Left hindlimb (tissue), 1 donor: ENCODE measurements around the gene ACSS3.
"Not testable (repeated sequence)": the region's sequence is repeated elsewhere in the genome, so short reads cannot be mapped to it uniquely, and the experiment has no call there.

Experiments
- DNase-seq: peaks from one replicate; pipeline ENCODE4 v3.0.0-alpha.2; 2018

The ACSS3 gene, protein sequence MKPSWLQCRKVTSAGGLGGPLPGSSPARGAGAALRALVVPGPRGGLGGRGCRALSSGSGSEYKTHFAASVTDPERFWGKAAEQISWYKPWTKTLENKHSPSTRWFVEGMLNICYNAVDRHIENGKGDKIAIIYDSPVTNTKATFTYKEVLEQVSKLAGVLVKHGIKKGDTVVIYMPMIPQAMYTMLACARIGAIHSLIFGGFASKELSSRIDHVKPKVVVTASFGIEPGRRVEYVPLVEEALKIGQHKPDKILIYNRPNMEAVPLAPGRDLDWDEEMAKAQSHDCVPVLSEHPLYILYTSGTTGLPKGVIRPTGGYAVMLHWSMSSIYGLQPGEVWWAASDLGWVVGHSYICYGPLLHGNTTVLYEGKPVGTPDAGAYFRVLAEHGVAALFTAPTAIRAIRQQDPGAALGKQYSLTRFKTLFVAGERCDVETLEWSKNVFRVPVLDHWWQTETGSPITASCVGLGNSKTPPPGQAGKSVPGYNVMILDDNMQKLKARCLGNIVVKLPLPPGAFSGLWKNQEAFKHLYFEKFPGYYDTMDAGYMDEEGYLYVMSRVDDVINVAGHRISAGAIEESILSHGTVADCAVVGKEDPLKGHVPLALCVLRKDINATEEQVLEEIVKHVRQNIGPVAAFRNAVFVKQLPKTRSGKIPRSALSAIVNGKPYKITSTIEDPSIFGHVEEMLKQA

DNA sequence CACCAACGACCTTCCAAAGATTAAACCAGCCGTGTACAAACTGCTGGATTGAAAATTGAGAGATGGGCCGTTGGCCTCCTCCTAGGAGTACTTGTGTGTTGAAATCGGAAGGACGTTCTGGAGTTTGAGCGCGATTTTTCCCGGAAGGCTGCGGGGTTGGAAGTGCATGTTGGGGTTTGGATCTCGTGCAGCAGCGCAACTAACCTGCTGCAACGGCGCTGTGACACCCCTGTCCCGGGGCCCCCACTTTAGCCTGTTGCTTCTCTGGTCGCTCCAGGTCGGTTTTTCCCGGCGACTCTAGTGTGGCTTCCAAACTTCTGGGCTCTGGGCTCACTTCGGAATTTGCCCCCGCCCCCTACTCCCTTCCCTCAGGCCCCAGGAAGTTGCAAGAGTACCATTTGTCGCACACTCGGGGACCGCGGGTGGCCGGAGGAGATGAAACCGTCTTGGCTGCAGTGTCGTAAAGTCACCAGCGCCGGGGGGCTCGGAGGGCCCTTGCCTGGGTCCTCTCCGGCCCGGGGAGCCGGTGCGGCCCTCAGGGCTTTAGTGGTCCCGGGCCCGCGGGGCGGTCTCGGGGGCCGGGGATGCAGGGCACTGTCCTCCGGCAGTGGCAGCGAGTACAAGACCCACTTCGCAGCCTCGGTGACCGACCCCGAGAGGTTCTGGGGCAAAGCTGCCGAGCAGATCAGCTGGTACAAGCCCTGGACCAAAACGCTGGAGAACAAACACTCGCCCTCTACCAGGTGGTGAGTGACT lies at the start of gene ACSS3:
ACSS3 (plus strand) TSS at position 394 of the 756 bp plus-strand sequence; CDS start at position 436, 42 bp downstream.
- DNase-seq, result peak; percentile 74

DNA sequence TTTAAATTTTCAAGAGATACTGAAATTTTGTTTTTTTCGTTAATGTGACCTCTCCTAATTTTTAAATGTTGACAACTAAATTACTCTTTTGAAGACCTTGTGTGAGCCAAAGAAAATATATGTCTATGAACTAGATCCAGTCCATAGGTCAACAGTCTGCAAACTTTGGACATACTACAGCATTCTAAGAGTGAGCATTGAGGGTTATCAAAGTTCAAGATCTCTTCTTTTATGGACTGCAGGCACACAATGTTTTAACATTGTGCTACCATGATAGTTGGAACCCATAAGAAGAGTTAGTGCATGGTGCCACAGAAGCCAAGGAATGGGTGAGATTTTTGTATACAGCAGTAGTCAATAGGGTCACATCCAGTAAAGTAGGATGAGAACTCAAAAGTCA lies 43.0 kb upstream of the ACSS3 start:
- no peak for DNase-seq

DNA sequence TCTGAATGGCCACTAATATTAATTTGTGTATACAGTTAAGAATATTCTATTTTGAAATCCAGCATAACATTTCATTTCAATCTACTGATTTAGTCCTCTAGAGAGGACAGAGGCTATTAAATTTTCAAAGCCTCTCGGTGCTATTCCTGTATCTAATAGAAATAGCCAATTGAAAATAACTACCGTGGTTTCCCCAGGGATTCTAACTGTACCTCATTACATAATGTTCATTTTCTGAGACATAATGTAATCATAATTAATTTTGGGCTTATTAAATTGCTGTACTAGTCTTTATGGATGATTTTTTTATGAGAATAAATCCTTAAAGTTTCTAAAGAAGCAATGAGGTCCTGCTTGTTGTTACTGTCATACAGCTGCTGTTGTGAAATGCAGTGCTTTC lies 38.6 kb upstream of the ACSS3 start:
- DNase-seq, result no peak

DNA sequence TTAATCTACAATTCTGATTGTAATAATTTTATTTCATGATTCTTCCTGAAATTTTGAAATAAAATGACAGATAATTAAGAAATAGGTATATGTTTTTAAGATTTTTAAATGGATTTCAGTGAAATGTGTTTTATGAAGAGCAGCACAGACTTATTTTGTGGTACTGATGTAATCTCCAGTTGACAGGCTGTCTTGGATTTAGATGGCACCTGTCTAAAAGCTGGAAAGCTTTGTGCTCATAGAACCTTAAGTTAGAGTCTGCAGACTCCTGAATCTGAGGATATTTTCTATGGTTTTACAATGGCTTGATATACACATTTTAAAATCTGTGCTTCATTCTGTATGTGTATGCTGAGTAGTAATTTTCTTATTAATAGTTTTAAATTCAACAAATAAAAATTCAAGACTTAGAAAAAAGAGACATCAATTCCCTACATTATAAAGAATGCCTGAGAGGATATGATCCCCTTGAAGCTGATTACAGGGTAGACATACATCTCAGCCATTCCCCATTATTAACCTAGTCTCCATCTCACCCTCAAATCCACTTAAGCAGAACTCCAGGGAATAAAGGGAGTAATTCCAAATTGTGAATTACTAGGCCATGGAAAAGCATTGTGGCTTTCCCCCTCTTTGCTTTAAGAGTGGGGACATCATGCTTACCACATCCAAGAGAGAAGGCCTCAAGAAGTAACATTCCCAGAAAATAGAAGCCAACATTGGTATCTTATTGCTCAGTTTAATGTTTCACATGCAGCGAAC lies 33.7 kb upstream of the ACSS3 start:
- no peak for DNase-seq

DNA sequence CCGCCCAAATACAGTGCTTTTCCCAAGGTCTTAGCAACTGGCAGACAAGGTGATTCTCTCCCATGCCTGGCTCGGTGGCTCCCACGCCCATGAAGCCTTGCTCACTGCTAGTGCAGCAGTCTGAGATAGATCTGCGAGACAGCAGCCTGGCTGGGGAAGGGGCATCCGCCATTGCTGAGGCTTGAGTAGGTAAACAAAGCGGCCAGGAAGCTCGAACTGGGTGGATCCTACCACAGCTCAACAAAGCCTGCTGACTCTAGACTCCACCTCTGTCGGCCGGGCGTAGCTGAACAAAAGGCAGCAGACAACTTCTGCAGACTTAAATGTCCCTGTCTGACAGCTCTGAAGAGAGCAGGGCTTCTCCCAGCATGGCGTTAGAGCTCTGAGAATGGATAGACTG lies 12.9 kb upstream of the ACSS3 start:
- DNase-seq, result not testable (repeated sequence)

DNA sequence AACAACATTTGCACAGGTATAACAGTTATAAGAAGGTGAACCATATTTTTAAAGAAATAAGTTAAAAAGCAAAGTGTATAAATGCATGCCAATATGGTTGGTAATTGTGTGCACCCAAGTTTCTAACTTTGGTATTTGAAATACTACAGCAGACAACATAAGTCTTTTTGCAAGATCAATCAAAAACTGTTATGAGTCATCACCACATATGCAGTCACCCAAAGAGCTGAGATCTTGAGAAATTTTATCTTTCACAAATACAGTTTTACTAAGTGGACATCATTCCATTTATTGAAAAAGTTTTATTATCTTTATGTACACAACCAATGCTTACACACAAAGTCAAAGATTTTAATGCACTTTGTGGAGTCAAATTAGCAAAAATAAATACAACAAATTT lies 7.0 kb upstream of the ACSS3 start:
- DNase-seq, result no peak

DNA sequence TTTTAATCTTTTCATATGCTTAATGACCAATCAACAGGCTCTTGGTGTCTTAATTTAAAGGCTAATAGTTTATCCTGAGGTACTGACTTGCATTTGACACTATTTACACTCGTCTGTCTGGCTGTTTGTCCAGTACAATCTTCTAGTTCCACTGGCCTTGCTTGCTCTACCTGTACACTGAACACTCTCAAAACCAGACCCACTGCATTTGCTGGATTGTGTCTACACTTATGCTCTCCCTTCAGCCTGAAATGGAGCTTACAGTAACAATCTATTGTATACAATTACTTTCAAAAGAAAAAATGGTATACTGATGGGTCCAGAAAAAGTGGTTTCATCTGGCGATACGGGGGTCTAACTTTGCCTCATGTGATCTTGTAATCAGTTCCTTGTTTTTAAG lies 2.3 kb upstream of the ACSS3 start:
- DNase-seq, result no peak

DNA sequence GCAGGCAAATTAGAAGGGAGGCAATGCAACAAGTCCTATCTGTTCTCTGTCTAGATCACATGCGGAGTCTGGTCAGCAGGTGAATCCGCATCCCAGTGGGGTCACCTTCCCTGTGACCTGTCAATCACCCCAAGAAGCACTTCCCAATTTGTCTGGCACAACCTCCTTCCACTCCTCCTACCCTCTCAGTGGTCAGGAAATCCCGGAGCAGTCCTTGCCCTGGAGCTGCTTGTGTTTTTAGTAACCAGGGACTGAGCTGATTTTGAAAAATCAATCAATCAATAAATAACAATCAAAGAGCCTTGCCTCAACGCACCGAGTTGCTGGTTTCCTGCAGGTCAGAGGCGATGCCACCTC lies 572 bp upstream of the ACSS3 start:
- peak; percentile 53 for DNase-seq

DNA sequence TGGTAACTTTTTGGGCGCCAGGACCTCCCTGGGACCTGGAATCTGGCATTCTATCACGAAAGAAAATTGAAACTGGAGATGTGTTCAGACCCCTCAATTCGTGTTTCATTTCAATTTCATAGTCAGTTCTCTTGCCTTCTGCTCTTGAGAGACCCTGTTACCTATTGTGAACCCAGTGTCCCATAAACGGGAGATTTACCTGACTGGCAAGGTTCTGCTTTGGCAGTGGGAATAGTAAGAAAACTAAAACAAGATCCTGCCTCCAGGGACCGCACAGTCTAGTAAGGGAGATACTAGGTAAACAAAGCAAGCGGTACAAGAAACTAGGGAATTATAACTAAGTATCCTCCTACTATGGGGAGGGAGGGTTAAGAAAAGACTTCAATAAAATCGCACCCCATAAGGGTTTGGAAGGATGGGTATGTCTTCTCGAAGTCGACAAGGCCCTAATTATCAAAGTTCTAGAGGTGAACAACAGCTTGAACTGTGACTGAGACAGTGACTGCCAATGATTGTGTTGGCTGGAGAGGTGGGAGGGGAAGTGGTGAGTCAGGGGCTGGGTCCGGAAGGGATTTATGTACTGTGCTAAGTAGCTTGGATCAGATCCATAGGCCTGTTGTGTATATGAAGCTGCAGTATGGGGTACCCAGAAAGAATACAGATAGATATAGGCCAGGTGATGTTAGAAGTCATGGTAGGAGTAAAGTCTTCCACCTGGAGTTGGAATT lies 754 bp downstream of the ACSS3 start:
- peak; percentile 31 for DNase-seq

DNA sequence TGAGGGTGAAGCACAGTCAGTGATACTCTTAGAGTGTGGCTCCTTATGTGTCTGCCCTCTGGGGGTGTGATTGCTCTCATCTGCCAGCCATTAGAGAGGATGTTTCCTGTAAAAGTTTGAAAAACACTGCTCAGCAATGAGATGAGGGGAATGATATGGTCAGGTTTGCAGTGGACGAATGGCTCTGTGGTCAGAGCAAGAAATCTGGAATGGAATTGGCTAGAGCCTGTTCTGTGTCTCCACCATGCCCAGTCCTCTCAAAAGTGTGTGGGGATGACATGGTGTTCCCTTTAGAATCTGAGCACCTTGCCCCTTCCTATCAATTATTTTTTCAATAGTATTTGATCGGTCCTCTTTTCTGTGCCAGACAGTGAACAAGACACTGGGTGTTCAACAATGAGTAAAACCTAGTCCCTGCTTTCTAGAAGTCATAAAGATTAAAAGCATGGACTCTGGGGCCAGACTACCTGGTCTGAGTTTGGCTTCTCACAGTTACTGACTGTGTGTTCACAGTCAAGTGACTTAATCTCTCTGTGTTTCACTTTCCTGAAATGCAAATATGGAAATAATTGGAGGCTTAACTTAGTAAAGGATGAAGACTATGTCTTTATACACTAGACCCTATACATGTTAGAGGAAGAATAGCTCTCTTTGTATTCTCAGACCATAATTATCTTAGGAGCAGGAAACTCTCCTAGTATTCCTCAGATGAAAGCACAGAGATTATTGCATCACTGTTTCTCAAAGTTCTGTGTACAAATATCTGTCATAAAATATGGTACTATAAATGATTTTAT lies 1.6 kb downstream of the ACSS3 start:
- no peak for DNase-seq

DNA sequence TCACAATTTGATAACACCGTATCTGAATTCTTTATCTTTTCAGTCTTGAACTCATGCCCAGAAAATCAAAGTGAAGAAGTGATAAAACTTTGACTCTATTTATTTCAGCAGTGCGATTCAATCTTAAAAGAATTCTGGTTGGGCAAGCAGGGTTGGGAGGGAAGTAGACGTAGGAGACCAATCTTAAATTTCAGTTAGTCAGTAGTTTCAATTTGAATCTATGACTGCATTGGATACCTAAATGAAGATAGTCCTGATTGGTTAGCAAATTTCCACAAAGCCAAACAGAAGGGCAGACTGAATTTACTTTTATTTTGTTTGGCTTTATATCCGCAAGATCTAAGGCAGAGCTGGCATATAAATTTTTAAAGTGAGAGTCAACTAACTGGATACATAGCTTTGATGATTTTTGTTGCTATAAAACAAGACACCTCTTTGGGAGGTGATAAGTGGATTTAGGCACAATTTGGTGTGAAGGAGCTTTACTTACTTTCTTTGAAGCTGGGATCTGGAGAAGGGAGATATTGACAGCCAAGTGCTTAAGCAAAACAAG lies 2.6 kb downstream of the ACSS3 start:
- no peak for DNase-seq

DNA sequence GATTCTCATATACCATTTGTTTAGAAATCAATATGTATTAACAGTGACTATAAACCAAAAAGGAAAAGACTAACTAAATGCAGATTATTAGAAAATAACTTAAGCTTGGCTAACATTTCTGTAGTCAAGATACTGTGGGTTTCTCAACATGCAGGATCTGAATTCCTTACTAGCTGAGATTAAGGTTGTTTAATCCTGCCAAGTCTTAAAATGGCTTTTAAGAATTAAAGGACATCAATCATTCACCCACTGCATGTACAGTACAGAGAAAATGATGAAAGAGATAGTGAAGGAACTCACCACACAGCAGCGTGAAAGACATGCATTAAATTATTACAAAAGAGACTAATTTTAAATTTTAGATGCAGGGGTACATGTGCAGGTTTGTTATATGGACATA lies 3.8 kb downstream of the ACSS3 start:
- no peak for DNase-seq

DNA sequence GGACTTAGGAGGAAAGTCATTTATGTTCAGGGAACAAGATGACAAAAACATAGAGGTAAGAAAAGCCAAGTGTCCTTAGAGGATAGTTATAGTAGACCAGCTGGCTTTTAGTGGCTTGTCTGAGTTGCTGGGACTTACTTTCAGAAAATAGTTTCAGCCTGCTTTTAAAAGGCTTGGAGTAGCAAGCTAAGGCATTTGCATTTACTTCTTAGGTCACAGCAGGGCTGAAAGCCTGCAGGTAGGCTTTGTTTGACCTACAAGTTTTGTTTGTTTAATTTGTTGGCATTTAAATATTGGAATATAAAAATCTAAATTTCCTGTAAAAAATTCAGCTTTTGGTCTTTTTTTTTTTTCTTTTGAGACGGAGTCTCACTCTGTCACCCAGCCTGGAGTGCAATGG lies 5.1 kb downstream of the ACSS3 start:
- DNase-seq, result no peak

DNA sequence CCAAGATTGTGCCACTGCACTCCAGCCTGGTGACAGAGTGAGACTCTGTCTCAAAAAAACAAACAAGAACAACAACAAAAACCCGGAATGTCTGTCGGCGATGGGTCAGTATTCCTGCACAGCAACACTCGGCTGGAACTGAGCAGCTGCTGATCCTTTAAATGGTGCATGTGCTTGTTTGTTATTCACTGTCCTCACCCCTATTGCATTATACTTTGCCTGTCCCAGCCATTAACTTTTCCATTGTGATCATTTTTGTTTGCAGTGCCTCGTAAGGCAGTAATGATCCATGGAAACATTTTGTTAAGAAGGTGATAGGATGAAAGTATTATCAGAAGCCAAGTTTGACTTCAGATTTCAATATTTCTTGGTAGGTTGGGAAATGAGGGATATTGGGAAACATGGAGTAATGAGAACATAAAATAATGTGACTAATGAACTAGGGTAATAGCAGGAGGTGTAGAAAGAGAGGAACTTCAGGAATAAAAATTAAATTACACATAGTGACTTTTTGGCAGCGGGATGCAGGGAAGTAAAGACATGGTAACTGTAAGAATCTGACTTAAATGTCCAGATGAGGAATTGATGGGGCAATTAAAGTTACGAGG lies 6.1 kb downstream of the ACSS3 start:
- DNase-seq, result no peak

DNA sequence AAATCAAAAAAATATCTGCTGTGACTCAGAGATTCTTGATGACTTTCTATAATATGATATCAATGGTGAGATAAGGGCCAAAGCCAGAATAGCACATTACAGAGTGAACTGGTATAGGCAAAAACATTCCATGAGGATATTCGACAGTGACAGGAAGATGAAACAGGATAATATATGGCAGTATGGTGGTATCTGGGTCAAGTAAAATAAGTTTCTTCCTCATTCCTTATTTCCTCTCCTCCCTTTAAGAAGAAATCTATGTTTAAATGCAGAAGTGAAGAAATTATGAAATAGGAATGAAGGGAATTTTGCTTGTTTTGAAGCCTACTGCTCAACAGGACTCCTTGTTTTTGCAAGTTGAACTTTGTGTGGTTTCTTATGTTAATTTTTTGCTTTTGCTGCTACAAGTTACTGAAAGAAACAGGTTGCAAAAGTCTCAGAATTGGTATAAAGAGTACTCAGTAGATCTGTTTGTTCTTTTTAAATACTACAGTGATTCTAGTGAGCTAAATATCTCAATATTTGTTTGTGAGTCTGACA lies 7.0 kb downstream of the ACSS3 start:
- no peak for DNase-seq

DNA sequence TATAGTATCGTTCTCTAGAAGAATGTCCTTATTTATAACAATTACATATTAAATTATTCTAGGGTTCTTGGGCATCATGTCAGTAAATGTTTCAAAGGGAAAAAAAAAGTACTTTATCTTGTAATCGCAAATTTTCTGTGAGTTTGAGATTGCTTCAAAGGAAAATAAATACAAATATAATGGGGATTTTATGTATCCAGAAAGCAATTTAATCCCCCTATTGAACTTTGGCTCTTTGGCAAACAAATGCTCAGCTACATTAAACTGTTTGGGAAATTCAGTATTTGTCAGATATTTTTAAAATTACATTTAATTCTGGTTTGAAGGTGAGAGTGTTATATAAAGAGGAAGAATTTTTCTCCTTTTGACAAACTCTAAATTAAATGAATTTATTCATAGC lies 8.0 kb downstream of the ACSS3 start:
- DNase-seq, result no peak

DNA sequence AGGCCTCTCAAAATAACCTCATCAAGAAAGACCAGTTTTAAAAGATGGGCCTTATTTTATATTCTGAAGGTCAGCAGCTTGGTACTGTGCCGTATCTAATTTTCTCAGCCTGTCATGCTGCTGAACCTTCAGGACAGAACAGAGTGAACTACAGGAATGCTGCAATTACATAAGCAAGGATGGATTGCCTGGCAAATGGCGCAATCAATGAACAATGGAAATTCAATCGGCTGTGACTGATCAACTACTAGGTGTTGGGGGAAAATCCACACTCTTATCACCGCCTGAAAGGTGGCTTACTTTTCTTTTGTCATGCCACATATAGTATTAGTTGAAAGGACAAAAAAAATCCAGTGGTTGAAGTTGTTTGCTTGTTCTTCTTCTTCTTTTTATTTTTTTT lies 8.5 kb downstream of the ACSS3 start:
- no peak for DNase-seq

DNA sequence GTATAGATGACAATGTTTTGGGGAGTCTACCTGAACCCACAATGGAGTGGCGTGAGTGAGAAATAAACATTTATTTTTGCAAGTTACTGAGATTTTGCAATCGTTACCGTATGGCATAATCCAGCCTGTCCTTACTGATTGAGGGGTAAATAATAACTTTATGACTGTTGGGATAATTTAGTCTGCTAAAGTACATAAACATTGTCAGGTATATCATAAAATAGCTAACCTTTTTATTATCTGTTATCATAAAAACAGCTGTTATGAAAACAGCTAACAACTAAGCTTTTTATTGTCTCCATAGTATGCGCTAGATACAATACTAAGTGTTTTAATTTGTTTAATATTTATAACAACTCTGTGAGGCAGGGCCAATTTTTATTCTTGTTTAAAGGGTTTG lies 10.3 kb downstream of the ACSS3 start:
- no peak for DNase-seq

DNA sequence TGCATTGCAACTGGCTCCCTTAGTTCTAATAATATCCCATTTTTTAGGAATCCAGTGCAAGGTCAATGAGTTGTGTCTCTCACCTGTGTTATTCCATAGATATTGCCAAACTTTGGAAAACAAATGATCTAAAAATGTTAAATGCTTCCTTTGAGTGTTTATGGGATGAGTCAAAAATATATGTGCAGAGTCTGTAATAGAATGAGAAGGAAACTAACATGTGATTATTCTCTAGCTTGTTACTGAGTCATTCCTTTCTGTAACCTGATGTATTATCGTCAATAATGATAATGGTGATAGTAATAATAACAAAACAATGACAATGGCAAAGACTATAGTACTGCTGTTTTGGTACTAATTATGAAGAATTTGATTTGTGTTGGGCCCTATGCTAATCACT lies 11.5 kb downstream of the ACSS3 start:
- no peak for DNase-seq

DNA sequence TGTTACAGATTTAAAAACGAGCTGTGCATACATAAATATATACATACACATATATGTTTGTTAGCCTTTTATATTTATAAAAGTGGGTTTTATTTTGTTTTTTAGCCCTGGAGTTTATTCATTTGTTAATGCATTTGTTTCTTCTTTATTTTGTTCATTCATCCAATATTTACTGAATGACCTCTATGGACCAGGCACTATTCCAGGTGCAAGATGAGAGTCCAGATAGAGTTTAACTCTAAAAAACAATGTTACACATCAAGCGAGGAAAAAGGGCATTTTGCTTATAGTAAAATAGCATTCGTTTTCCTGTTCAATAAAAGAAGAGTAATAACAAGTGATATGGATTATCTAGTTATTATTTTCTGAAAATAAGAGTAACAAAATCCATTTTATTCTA lies 14.2 kb downstream of the ACSS3 start:
- no peak for DNase-seq
